HG02642 (cell line): ENCODE results near the gene STK17A.
A peak's percentile ranks its signal among the peaks of the same experiment; 100 is the strongest.

ENCODE experiments used
- ATAC-seq: cut with Tn5 transposase; IDR thresholded peaks from one replicate; pipeline ENCODE4 v1.9.1; 2021; ENCODE audit warnings: mild to moderate bottlenecking; ENCODE audit not compliant: unreplicated experiment, poor library complexity

STK17A gene

DNA sequence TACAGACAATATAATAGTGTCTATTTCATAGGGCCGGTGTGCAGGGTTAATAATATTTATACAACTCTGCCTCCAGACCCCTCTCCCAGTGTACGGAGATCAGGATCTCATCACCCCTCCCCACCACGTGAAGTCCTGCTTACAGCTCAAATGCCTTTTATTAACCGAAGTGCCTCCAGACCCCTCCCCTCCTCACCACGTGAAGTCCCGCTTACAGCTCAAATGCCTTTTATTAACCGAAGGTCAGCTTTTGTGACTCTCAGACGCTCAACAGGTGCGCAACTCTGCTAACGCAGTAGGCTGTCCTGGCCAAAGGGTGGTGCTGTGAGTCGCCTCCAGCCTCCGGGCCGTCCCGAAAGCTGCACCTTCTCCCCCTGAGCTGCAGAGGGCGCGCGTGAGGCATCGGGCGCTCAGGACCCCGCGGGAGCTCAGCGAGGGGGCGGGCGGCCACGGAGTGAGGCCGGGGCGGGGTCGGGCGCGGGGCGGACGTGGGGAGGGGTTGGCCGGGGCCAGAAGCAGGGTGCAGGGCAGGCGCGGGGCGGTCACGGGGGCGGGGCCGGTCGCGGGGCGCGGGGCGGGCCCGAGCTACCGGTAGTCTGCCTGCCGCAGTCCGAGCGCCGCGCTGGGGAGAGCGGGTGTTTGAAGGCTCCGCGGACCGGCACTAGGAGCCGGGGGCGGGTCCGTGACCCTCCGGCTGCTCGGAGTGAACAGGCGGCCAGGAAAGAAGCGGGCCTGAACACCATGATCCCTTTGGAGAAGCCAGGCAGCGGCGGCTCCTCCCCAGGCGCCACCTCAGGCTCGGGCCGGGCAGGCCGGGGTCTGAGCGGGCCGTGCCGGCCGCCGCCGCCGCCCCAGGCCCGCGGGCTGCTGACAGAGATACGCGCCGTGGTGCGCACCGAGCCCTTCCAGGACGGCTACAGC, at the start of gene STK17A:
TSS of gene STK17A (plus strand) at position 606 of the 921 bp plus-strand sequence. CDS start at position 742, 136 bp downstream.
- peak; percentile 78 for ATAC-seq

- no peak for ATAC-seq
Observed at GRCh38 chr7:43533801-43534479, 49.0 kb upstream of the STK17A start.

GRCh38 chr7:43535031-43535451, 47.9 kb upstream of the STK17A start:
- no peak for ATAC-seq

- ATAC-seq = no peak
Observed at GRCh38 chr7:43535810-43536585, 46.9 kb upstream of the STK17A start.

- no peak for ATAC-seq
Observed at GRCh38 chr7:43536773-43537172, 46.1 kb upstream of the STK17A start.

- no peak for ATAC-seq
Observed at GRCh38 chr7:43537765-43538403, 45.0 kb upstream of the STK17A start.

GRCh38 chr7:43538404-43538771, 44.5 kb upstream of the STK17A start:
- no peak for ATAC-seq

GRCh38 chr7:43540471-43540870, 42.4 kb upstream of the STK17A start:
- no peak for ATAC-seq

DNA sequence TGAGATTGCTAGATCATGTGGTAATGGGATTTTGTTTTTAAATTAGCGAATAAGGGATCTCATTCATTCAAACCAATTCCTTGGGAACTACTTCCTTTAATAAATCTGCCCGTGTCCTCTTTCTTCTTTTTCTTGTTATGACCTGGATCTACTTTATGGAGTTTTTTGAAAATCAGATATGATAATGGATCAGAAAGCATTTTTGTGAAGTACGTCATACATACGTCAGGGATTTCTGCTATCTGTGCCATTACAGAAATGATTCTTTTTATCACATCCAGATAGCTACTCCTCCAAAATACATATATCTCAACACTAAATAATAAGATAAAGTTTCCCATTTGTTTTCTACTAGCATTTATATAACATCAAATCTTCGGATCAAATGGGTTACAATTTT, 40.2 kb upstream of the STK17A start:
- no peak for ATAC-seq

GRCh38 chr7:43546231-43546630, 36.7 kb upstream of the STK17A start:
- no peak for ATAC-seq

DNA sequence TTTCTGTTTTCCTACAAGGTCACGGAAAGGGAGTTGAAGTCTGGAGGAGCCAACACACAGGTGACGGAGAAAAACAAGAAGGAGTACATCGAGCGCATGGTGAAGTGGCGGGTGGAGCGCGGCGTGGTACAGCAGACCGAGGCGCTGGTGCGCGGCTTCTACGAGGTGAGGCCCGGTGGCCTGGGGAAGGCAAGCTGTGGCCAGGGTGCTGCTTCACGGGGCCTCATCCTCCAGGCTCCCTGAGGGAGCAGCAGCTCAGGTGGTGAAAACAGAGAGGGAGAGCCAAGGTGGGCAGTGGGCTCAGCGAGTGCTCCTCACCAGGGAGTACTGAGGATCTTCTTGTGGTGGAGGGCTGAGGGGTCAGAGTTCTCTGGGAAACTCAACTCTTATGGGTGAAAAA, 32.5 kb upstream of the STK17A start:
- no peak for ATAC-seq

GRCh38 chr7:43552122-43552521, 30.8 kb upstream of the STK17A start:
- ATAC-seq = no peak

- no peak for ATAC-seq
Observed at GRCh38 chr7:43553999-43554398, 28.9 kb upstream of the STK17A start.

DNA sequence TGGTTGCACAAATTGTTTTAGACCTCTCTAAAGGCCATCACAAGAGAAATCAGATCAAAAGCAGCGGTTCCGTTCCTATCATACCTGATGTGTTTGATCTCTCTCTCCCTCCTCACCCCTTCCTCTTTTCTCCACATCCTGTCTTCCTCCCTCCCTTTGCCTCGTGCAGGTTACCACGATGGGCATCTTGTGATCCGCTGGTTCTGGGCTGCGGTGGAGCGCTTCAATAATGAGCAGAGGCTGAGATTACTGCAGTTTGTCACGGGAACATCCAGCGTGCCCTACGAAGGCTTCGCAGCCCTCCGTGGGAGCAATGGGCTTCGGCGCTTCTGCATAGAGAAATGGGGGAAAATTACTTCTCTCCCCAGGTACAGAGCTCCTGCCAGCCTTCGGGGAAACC, 28.5 kb upstream of the STK17A start:
- no peak for ATAC-seq

- ATAC-seq = no peak
Observed at GRCh38 chr7:43557831-43558495, 24.9 kb upstream of the STK17A start.

- no peak for ATAC-seq
Observed at GRCh38 chr7:43559171-43559945, 23.6 kb upstream of the STK17A start.

- ATAC-seq = no peak
Observed at GRCh38 chr7:43559946-43560335, 23.0 kb upstream of the STK17A start.

DNA sequence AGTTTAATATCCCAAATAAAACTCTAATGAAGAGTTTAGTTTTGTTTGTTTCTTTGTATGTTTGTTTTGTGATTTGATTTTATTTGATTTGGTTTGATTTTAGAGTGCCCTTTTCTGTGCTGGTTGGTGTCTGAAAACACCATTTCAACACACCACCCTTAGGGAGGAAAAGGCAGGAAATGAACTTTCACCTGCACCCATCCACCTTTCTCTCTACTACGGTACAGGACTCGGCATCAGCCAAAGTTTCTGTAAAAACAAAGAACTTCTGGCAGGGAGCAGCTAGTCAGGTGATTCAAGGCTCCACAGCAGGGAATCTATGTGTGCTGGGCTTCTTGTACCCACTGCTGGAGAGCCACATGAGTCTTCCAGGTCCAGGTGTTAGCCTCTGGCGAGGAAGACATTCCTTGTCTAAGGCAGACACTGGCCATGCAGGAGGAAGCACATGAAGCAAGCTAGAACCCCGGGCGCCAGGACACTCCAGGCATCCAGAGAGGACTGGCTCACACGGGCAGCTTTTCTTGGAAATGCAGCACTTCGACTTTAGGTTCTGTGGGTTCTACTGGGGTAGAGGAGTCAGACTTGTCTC, 22.1 kb upstream of the STK17A start:
- ATAC-seq = no peak

- no peak for ATAC-seq
Observed at GRCh38 chr7:43562383-43562782, 20.5 kb upstream of the STK17A start.
